Vagina (tissue), 2 donors: ENCODE results near the gene C9orf50. TPM values are rescaled to one million over a fixed set of nuclear protein-coding genes. Genes with fewer than 3 reads are reported as not detected.
"Not testable (repeated sequence)": the region's sequence is repeated elsewhere in the genome, so short reads cannot be mapped to it uniquely, and the experiment has no call there.

Experiments
- DNase-seq, 2 donors: peaks; one replicate each; pipeline ENCODE4 v3.0.0-alpha.2; 2017; ENCODE audit errors: extremely low spot score in 2 of 2
- H3K27ac ChIP-seq: fragments of 200-600 bp; sonication (generic); one replicate; pipeline ENCODE4 v1.5.1; 2019
- H3K27me3 ChIP-seq: fragments of 200-600 bp; sonication (generic); one replicate; pipeline ENCODE4 v1.5.1; 2019
- H3K36me3 ChIP-seq, 2 donors: fragments of 200-600 bp; sonication (generic); one replicate each; pipeline ENCODE4 v1.5.1; 2017 to 2019
- H3K4me1 ChIP-seq: fragments of 200-600 bp; sonication (generic); one replicate; pipeline ENCODE4 v1.5.1; 2019
- H3K4me3 ChIP-seq, 2 donors: fragments of 200-600 bp; sonication (generic); 1 replicate in 1 of 2; 2 replicates in 1 of 2; pipeline ENCODE4 v1.5.1; 2016 to 2019
- H3K9me3 ChIP-seq: fragments of 200-600 bp; sonication (generic); one replicate; pipeline ENCODE4 v1.5.1; 2019
- POLR2A ChIP-seq, 2 donors: fragments of 450-650 bp; IDR thresholded peaks; one replicate each; pipeline ENCODE4 v1.6.1; 2017; ENCODE audit warnings: antibody characterized with exemption in 2 of 2, mild to moderate bottlenecking in 2 of 2, moderate library complexity in 2 of 2
- POLR2AphosphoS5 ChIP-seq, 2 donors: sonication (generic); formaldehyde crosslinking; IDR thresholded peaks; one replicate each; pipeline ENCODE4 v1.9.0; 2017; ENCODE audit warnings: antibody characterized with exemption in 2 of 2, mild to moderate bottlenecking in 2 of 2, low read depth in 1 of 2; ENCODE audit not compliant: insufficient read depth in 1 of 2
- intact Hi-C: fragments of 100-400 bp; cut with DNase I; formaldehyde crosslinking; loops from one replicate; pipeline ENCODE4 v1.15.1; 2023
- total RNA-seq: library from RNA; depleted of rRNA; stranded (reverse); fragments of >200 nt; gene quantifications from one replicate; pipeline ENCODE4 v1.2.3, GENCODE V29; 2016
- TF ChIP-seq, protein P1 (sequence below), 3 experiments: fragments of 450-650 bp in 2 of 3; fragments of 200-600 bp in 1 of 3; sonication (generic) in 1 of 3; IDR thresholded peaks; one replicate each; pipeline ENCODE4 v1.5.1; 2017 to 2019; ENCODE audit warnings: antibody characterized with exemption in 3 of 3, mild to moderate bottlenecking in 2 of 3, moderate library complexity in 2 of 3

C9orf50 gene
- total RNA-seq, 1 donor from 2014 or later, result not detected

DNA sequence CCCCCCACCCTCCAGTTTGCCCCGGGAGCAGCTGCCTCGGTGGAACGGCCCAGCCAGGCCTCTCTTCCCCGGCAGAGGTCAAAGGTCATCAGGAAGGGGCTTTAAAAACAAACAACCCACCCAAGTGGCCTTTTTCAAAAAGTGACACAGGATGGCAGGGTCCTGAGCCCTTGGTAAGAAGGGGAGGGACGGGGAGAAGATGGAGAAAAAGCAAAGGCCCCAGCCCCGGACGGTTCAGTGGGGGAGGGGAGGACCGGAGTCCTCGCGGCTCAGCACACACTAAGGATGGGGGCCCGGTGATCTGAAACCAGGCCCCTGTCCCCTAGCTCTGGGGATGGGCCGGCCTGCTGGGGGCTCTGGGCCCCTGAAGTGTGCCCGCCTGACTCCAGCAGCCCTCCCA, 45.7 kb upstream of the C9orf50 start:
- peaks cover 41% of the 10 kb centered on the region for H3K4me1 ChIP-seq
- TF ChIP-seq, protein P1, sequence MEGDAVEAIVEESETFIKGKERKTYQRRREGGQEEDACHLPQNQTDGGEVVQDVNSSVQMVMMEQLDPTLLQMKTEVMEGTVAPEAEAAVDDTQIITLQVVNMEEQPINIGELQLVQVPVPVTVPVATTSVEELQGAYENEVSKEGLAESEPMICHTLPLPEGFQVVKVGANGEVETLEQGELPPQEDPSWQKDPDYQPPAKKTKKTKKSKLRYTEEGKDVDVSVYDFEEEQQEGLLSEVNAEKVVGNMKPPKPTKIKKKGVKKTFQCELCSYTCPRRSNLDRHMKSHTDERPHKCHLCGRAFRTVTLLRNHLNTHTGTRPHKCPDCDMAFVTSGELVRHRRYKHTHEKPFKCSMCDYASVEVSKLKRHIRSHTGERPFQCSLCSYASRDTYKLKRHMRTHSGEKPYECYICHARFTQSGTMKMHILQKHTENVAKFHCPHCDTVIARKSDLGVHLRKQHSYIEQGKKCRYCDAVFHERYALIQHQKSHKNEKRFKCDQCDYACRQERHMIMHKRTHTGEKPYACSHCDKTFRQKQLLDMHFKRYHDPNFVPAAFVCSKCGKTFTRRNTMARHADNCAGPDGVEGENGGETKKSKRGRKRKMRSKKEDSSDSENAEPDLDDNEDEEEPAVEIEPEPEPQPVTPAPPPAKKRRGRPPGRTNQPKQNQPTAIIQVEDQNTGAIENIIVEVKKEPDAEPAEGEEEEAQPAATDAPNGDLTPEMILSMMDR (IDR thresholded peaks at IDR 0.05), result no peak
- TF ChIP-seq POLR2A (IDR thresholded peaks at IDR 0.05), result no peak
- no peak for TF ChIP-seq POLR2AphosphoS5 (IDR thresholded peaks at IDR 0.05; ENCODE audit: insufficient read depth in 1 of 2, low read depth in 1 of 2)
- intact Hi-C loops, result no loop called here
- H3K4me3 ChIP-seq, result peak overlapping the region; percentile 46 to 82
- peak overlapping the region; percentile 86 for H3K27ac ChIP-seq
- no peaks in the 10 kb centered on the region for H3K9me3 ChIP-seq
- no peak for DNase-seq
- no peaks in the 10 kb centered on the region for H3K27me3 ChIP-seq
- no peaks in the 10 kb centered on the region for H3K36me3 ChIP-seq

- Histone ChIP-seq H3K36me3 (no peaks in the 10 kb centered on the region), H3K4me1 (peaks cover 37% of the 10 kb centered on the region), H3K4me3 (peak overlapping the region; percentile 46 to 82), H3K27ac (peak overlapping the region; percentile 86), H3K9me3 (no peaks in the 10 kb centered on the region), H3K27me3 (no peaks in the 10 kb centered on the region)
- TF ChIP-seq, protein P1 (IDR thresholded peaks at IDR 0.05), result no peak
- no peak for TF ChIP-seq POLR2A (IDR thresholded peaks at IDR 0.05)
- TF ChIP-seq POLR2AphosphoS5 (IDR thresholded peaks at IDR 0.05; ENCODE audit: insufficient read depth in 1 of 2, low read depth in 1 of 2), result no peak
- DNase-seq, result no peak
- intact Hi-C loops, result no loop called here
These were observed 45.1 kb upstream of the C9orf50 start for GRCh38 chr9:129665814-129666520.

GRCh38 chr9:129665389-129665775, 44.5 kb upstream of the C9orf50 start, which contains the start of gene PRRX2:
Gene PRRX2 (plus strand): TSS chr9:129665647. CDS start chr9:129665868, 221 bp downstream.
- Histone ChIP-seq H3K27ac (peak within 1 kb of the TSS; percentile 86), H3K36me3 (no peaks in the 10 kb centered on the region), H3K4me3 (peak within 1 kb of the TSS; percentile 46 to 82), H3K27me3 (no peaks in the 10 kb centered on the region), H3K4me1 (peaks cover 32% of the 10 kb centered on the region), H3K9me3 (no peaks in the 10 kb centered on the region)
- intact Hi-C loops, result no loop called here
- peak in 1 of 2 donors; percentile 73 for TF ChIP-seq POLR2AphosphoS5 (IDR thresholded peaks at IDR 0.05; ENCODE audit: insufficient read depth in 1 of 2, low read depth in 1 of 2)
- TF ChIP-seq, protein P1 (IDR thresholded peaks at IDR 0.05), result no peak
- TF ChIP-seq POLR2A (IDR thresholded peaks at IDR 0.05), result peak in 1 of 2 donors; percentile 56
- DNase-seq, result no peak

DNA sequence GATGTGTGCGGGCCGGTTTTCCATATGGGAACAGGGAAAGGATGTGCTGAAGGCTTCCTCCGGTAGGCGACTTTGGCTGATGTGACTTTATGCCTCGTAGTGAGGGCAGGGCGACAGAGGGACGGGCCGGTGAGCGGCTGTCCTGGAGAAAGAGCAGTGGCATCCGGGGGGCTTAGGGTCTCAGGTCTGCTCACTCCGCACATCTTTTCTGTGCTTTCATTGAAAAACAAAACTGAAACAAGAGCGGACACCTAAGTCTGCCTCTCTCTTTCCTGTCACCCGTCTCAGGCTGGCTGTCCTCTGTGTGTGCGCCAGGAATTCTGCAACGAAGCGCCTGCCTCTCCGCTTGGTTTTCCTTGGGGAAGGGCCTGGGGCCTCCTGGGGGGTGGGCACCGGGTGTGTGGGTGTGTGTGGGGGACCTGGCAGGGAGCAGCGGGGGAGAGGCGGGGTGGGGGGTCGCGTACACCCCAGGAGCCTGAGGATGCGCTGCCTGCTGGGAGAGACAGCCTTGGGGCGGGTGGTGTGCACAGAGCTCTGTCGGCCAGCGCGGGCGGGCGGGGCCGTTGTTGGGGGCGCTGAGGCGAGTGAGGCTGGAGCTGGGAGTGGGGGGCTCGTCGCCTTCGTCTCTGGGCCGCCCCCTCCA, 44.0 kb upstream of the C9orf50 start:
- intact Hi-C loops, result no loop called here
- Histone ChIP-seq H3K4me3 (peak overlapping the region; percentile 46 to 82), H3K36me3 (no peaks in the 10 kb centered on the region), H3K27ac (peak overlapping the region; percentile 79), H3K9me3 (no peaks in the 10 kb centered on the region), H3K27me3 (no peaks in the 10 kb centered on the region), H3K4me1 (peaks cover 32% of the 10 kb centered on the region)
- DNase-seq, result no peak
- TF ChIP-seq POLR2A (IDR thresholded peaks at IDR 0.05) (no peak), POLR2AphosphoS5 (IDR thresholded peaks at IDR 0.05; ENCODE audit: insufficient read depth in 1 of 2, low read depth in 1 of 2) (no peak)
- TF ChIP-seq, protein P1 (IDR thresholded peaks at IDR 0.05), result no peak

- DNase-seq, H3K27me3 ChIP-seq, H3K9me3 ChIP-seq, H3K27ac ChIP-seq, intact Hi-C loops, H3K4me3 ChIP-seq, H3K36me3 ChIP-seq: not testable (repeated sequence)
- H3K4me1 ChIP-seq, result peaks cover 19% of the 10 kb centered on the region
These were observed 41.3 kb upstream of the C9orf50 start for GRCh38 chr9:129662239-129662638.
